HEK293T (cell line): ENCODE results near the gene ASIC3.

Source experiments
- FOXM1 ChIP-seq: fragments of 450-650 bp; IDR thresholded peaks from 2 replicates; pipeline ENCODE4 v1.6.1; 2017; ENCODE audit warnings: mild to moderate bottlenecking, borderline replicate concordance
- SUZ12 ChIP-seq: fragments of 450-650 bp; IDR thresholded peaks from 2 replicates; pipeline ENCODE4 v1.6.1; 2016; ENCODE audit warnings: mild to moderate bottlenecking
- TF ChIP-seq, protein P1 (sequence below): fragments of 450-650 bp; IDR thresholded peaks from 2 replicates; pipeline ENCODE4 v1.6.1; 2016

DNA sequence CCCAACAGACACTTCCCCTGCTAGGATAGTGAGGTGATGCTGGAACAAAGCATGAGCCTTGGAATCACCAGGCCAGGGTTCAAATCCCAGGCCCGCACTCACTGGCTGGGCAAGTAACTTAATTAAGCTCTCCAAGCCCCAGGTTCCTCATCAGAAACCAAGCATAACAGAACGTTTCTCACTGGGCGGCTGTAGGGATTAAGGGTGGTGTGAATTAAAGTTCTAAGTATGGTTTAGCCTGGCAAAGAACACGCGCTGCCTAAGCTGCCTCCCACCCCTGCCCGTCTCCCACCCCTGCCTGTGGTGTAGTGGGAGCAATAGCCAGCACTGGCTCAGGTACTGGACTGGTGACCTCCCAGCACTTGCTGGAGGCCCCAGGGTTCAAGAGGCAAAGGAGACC is 16.7 kb downstream of the ASIC3 start:
- no peak for TF ChIP-seq SUZ12
- TF ChIP-seq, protein P1, sequence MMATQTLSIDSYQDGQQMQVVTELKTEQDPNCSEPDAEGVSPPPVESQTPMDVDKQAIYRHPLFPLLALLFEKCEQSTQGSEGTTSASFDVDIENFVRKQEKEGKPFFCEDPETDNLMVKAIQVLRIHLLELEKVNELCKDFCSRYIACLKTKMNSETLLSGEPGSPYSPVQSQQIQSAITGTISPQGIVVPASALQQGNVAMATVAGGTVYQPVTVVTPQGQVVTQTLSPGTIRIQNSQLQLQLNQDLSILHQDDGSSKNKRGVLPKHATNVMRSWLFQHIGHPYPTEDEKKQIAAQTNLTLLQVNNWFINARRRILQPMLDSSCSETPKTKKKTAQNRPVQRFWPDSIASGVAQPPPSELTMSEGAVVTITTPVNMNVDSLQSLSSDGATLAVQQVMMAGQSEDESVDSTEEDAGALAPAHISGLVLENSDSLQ = no peak
- no peak for TF ChIP-seq FOXM1
